IPS-18c (cell line): ENCODE results near the gene GPR75.
"Not testable (repeated sequence)": the region's sequence is repeated elsewhere in the genome, so short reads cannot be mapped to it uniquely, and the experiment has no call there.

Source experiments
- H3K4me3 ChIP-seq: 2 replicates; pipeline ENCODE4 v1.7.0; 2013; ENCODE audit warnings: low read depth, mild to moderate bottlenecking, low read length, moderate library complexity; ENCODE audit not compliant: insufficient read depth
- H3K9me3 ChIP-seq: one replicate; pipeline ENCODE4 v1.6.1; 2013; ENCODE audit warnings: mild to moderate bottlenecking, low read length, moderate library complexity; ENCODE audit not compliant: control insufficient read depth, insufficient read depth

Gene GPR75

GRCh38 chr2:53823639-53824038 is 36.1 kb downstream of the GPR75 start:
- H3K4me3 ChIP-seq, H3K9me3 ChIP-seq: not testable (repeated sequence)

- H3K9me3 ChIP-seq = no peaks in the 10 kb centered on the region
- no peak overlapping the region for H3K4me3 ChIP-seq
Measured at GRCh38 chr2:53821810-53822209, 38.0 kb downstream of the GPR75 start.

- H3K9me3 ChIP-seq = no peaks in the 10 kb centered on the region
Measured at GRCh38 chr2:53820711-53821110, 39.1 kb downstream of the GPR75 start.

GRCh38 chr2:53820048-53820447 is 39.7 kb downstream of the GPR75 start:
- Histone ChIP-seq H3K9me3 (no peaks in the 10 kb centered on the region), H3K4me3 (no peak overlapping the region)

More at GRCh38 chr2:53820711-53821110, 39.1 kb downstream of the GPR75 start:
- no peak overlapping the region for H3K4me3 ChIP-seq

GRCh38 chr2:53819634-53820033 is 40.1 kb downstream of the GPR75 start:
- H3K9me3 ChIP-seq = no peaks in the 10 kb centered on the region
- no peak overlapping the region for H3K4me3 ChIP-seq

- Histone ChIP-seq H3K4me3 (no peak overlapping the region), H3K9me3 (no peaks in the 10 kb centered on the region)
Measured at GRCh38 chr2:53818854-53819435, 40.8 kb downstream of the GPR75 start.

- Histone ChIP-seq H3K9me3 (no peaks in the 10 kb centered on the region), H3K4me3 (no peak overlapping the region)
Measured at GRCh38 chr2:53813151-53813550, 46.6 kb downstream of the GPR75 start.

- Histone ChIP-seq H3K4me3 (no peak overlapping the region), H3K9me3 (no peaks in the 10 kb centered on the region)
Measured at GRCh38 chr2:53811601-53812000, 48.2 kb downstream of the GPR75 start.
